Medulla oblongata (tissue), 1 donor: Measurements from ENCODE around the gene ANKRD13A.
A peak's percentile ranks its signal among the peaks of the same experiment; 100 is the strongest.
"Not testable (repeated sequence)": the region's sequence is repeated elsewhere in the genome, so short reads cannot be mapped to it uniquely, and the experiment has no call there.

Experiments used
- DNase-seq: peaks from one replicate; pipeline ENCODE4 v3.0.0-alpha.2; 2015; ENCODE audit errors: extremely low spot score

The ANKRD13A gene

DNA sequence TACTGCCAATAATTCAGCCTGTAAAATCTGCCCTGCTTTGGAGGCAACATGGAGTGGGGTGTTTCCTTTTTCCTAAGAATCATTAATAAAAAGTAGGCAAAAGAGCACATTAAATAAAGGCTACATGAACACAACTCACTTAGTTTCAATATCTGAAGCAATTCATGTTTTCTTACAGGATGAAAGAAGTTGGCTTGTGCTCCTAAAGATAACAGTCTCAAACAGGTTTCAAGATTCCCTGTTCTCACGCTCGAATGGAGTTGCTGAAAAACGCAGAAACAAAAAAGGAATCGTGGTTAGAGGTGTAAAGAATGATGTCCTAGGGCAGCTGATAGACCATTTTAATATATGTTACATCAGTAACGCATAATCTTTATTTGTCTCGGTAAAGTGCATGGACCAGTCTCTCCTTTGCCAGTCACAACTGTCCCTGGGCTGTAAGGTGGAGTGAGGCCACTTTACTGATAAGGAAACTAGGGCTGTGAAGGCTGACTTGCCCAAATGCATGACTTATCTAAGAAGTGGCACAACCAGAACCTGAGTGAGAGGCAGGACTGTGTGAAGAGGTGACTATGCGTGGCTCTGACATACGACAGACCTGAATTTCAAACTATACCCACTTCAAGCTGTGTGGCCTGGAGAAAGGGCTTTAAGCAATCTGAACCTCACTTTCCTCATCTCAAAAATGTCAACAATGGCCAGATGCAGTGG, 15.6 kb upstream of the ANKRD13A start:
- no peak for DNase-seq

DNA sequence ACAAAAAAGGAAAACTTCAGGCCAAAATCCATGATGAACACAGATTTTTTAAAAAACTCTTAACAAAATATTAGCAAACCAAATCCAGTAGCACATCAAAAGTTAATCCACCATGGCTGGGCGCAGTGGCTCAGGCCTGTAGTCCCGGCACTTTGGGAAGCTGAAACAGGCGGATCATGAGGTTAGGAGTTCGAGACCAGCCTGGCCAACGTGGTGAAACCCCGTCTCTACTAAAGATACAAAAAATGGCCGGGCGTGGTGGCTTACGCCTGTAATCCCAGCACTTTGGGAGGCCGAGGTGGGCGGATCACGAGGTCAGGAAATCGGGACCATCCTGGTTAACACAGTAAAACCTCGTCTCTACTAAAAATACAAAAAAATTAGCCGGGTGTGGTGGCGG, 13.0 kb upstream of the ANKRD13A start:
- DNase-seq, result not testable (repeated sequence)

DNA sequence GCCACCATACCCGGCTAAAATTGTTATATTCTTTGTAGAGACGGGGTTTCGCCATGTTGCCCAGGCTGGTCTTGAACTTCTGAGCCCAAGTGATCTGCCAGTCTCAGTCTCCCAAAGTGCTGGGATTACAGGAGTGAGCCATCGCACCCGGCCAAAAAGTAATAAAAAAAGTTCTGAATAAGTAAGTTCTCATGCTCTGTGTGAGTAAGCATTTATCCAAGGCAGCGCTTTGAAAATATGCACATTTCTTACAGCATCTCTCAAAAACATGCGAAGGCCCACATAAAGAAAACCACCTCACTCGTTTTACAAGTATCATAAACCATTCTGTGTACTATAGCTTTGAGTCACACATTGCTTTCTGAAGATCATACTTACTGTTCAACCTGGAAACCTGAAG, 11.6 kb upstream of the ANKRD13A start:
- no peak for DNase-seq

DNA sequence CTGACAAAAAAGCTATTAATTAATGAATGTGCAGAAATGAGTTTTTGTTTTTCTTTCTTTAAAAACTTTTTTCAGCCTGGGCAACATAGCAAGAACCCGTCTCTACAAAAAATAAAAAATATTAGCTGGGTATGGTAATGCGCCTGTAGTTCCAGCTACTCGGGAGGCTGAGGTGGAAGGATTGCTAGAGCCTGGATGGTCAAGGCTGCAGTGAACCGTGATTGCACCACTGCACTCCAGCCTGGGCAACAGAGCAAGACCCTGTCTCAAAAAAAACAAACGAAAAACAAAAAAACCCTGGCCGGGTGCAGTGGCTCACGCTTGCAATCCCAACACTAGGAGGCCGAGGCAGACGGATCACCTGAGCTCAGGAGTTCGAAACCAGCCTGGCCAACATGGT, 11.0 kb upstream of the ANKRD13A start:
- DNase-seq, result no peak

DNA sequence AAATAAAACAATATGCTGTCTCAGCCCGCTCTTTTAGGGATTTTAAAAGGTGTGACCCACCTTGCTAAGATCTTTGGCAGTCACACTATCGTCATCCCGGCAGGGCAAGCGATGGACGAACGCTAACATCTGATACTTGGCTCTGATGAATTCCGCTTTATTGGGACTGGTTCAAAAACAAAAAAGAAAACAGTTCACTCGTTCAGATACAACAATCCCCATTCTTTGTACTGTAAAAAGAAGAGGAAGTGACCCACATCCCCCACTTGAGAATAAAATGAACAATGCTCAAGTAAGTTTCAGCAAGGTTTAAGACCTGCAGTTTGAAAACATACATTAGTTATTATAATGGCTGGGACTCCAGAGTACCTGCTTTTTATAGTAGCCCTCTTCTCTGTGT, 10.3 kb upstream of the ANKRD13A start:
- no peak for DNase-seq

DNA sequence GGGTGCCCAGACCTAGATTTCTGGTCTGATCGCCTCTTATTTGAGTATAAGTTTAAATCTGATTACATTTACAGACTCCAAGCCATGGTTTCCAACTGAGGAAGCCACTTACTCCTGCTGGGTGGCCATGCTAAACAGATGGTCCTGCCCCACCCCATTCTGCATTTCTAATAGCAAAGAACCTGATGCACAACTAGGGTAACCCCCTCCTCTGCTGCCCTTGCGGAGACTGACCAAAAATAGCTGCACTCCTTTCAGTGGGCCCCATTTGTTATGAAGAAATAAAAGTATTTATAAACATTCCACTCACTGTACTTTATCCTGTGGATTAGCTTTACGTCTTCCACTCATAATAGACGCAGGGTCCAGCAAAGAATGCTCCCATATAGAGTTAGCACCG, 9.8 kb upstream of the ANKRD13A start:
- DNase-seq, result no peak

DNA sequence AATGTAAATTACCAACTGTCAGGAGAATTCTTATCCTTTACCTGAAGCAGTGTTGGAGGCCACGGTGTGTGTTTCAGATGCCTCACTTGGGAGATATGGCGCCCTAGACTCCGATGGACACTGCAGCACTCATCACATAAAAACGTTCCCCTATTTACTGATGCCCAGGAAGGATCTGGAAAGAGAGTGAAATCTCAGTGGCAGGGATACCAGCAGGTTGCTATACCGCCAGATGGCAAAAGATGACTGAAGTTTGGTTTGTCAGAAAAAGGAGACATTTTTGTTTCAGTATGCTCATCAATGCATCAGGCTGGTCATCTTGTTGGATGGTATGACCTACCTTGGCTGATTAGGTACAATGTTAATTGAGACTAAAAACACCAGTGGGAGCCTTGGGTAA, 7.6 kb upstream of the ANKRD13A start:
- no peak for DNase-seq

DNA sequence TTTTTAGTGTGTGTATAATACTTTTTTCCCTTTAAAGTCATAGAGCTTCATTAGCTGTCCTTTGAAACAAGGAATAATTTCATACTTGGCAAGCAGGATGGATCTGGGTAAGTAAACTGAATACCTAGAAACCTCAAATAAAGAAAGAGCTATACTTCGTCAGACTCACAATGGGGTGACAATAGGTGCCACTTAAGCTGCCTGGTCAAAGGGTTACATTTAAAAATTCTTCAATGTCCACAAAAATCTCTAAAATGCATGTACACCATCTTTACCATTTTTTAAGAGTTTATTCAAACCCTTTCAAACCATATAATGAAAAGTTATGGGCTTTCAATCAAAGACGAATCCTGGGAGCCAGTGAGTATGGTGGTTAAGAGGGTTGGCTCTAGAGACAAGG, 6.1 kb upstream of the ANKRD13A start:
- no peak for DNase-seq

DNA sequence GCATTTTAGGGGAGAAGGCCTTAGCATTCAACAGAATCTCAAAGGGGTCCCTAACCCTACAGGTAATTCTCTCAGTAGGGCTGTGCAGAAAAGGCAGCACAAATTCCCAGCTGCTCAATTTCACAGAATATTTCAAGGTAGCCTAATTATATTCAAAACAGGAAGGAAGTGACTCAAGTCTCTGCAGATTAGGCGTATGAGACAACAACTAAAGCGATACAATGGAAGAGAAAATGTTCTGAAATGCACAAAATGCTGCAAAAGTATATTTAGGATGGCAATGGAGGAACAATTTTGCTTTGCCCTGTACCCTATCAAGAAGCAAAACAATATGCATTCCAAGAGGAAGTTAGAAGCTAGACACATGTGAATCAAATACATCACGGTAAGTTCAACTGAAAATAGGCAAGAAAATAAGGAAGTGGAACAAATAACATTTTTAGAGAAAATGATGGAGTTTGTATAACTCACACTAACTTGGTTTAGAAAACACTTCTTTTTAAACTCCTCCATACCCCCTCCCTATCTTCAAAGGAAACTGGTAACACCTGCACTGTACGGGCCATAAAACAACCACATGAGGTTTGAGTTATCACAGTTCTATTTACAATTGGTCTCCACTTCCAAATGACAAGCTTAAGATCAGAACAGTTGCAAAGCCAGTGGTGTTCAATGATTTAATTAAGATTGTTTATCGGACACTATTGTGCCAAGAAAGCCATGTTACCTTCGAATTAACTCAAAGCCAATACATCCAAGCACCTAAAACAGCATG, 4.6 kb upstream of the ANKRD13A start:
- DNase-seq, result no peak

DNA sequence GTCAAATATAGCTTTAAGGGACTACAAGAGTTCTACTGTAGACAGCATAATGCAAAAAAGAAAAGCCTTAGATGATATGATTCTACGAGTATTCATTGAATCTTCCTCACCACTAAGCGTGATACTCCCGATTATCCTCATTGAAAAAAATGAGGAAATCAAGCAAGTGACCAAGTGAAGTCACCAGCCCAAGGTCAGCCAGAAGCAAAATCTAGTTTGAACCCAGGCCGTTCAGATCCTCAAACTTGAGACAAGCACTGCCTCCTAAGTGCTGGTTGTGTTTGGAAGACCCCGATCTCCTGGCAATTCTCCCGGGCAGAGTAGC, 3.9 kb upstream of the ANKRD13A start:
- no peak for DNase-seq

DNA sequence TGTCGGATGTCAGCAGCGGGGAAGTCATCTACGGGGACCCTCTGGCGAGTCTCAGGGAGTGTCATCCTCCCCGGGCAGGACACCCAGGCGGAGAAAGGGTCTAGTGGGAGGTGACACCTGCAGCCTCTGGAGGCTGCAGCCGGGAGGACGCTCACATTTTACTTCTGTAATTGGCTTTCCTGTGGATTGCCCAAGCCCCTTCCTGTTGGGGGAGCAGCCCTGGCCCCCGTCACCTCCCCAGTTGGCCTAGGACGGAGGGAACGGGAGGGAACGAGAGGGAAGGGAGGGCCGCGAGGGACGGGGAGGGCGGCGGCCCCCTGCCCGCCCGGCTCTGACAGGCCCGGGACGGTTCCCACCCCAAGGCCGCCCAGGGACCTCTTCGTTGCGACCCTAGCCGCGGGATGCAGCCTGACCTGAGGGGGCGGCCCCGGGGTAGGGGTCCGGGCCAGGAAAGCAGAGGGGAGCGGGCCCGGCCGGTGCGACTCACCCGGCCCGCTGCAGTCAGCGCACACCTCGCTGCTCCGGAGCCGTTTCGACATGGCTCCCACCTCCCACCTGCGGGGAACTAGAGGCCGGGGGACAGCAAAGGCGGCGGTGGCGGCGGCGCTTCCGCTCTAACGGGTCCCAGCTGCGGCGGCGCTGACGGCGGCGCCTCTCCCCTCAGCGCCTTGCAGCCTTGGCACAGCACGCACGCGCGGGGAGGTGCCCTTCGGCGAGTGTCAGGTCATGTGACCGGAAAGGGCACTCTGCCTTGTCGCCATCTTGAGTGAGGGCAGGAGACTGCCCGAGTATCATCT, 3.3 kb upstream of the ANKRD13A start, which contains the start of gene GIT2:
TSS of gene GIT2 (minus strand) at position 683 of the 797 bp plus-strand sequence. CDS start at position 539, 144 bp downstream.
- peak; percentile 98 for DNase-seq

DNA sequence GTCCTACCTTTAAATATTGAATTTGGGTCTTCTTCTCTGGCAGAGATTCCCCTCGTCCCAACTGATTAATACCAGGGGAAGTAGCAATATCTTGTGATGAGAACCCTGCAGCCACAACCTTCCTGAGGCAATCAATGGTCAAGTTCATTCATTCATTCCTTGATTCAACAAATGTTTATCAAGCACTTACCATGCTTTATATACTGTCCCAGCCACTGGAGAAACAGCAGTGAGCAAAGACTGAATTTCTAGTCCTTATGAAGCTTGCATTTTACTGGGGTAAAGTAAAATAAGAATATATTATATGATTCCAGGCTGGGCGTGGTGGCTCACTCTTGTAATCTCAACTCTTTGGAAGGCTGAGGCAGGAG, 2.8 kb upstream of the ANKRD13A start:
- no peak for DNase-seq

DNA sequence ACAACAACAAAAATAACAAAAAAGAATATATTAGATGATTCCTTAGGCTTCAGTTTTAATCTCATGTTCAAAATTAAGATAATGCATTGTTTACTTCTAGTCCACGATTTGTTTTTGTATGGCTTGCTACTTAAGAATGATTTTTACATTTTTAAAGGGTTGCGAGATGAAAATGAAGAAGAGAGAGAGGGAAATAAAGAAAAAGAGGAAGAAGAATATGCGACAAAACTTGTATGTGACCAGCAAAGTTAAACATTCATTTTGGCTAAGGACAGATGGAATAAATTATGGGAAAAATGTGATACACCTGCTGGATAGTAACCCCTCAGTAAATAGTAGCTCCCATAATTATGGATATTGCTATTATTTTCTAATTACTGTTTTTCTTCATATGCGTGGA, 1.8 kb upstream of the ANKRD13A start:
- DNase-seq, result no peak

DNA sequence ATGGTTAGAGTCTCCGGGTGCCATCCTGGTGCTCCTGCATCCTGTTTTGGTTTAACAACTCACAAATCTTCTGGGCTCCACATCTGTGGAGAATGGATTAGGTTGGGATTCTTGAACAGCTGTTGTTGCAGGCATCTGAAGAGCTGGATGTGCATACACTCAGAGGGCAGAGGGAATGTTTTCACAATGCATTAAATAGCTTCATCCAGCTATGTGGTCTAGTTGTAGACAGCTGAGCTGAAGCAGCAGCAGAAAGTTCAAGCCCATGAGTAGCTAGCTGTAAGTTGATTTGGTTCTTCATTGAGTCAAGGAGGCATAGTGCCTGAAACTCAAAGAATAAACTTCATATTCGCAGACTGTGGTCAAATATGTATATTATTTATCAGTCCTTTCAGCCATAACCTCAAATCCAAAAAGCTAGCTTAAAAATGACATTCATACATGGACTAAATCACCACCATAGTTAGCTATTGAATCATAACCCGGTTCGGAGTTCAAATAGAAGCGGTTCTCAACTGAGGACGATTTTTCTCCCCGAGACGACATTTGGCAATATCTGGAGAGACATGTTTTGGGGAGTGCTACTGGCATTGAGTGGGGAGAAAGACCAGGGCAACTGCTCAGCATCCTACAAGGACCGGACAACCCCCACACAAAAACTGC, 858 bp upstream of the ANKRD13A start:
- DNase-seq, result no peak

DNA sequence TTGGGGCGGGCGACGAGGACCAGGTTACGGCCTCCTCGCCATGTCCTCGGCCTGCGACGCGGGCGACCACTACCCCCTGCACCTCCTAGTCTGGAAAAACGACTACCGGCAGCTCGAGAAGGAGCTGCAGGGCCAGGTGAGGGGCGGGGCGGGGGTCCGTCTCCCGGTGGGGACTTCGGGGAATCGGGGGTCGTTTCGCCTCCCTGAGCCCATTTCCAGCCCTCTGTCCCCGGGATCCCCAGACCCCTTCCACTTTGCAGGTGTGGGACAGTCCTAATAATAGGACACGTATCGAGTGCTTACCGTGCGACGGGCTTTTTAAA, 380 bp downstream of the ANKRD13A start:
- no peak for DNase-seq

DNA sequence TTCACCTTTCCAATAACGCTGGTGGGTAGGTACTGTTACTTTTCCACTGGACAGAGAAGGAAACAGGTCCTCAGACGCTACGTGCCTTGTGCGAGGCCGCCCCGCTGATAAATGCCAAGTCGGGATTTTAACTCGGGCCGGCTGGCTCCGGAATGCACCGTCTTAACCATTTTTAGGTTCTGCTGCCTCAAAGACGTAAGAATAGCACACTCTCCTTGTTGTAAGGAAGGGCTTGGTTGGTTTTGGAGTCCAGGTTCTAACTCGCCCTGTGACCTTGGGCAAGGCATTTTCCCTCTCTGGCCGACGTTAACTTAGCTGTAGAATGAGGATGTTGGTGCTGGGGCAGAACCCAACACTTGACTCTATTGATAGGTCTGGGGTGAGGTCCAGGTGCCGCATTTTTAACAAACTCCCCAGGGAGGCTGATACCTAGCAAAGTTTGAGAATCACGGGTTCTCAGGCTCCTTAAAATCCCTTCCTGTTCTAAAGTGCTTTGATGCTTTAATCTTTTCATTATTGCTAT, 814 bp downstream of the ANKRD13A start:
- no peak for DNase-seq

DNA sequence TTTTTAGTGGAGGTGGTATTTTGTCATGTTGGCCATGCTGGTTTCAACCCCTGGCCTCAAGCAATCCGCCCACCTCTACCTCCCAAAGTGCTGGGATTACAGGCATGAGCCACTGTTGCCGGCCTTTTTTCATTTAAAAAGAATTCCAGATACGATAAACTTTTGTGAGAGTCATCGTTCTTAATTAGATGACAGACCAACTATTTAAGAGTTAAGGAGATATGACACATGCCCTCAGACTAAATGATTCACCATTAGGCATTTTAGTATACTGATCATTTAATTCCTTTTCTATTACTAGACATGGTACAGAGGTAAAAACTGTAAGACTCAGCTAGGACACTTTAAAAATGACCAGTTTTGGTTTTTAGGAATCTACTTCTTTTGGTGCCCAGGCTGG, 2.4 kb downstream of the ANKRD13A start:
- no peak for DNase-seq

DNA sequence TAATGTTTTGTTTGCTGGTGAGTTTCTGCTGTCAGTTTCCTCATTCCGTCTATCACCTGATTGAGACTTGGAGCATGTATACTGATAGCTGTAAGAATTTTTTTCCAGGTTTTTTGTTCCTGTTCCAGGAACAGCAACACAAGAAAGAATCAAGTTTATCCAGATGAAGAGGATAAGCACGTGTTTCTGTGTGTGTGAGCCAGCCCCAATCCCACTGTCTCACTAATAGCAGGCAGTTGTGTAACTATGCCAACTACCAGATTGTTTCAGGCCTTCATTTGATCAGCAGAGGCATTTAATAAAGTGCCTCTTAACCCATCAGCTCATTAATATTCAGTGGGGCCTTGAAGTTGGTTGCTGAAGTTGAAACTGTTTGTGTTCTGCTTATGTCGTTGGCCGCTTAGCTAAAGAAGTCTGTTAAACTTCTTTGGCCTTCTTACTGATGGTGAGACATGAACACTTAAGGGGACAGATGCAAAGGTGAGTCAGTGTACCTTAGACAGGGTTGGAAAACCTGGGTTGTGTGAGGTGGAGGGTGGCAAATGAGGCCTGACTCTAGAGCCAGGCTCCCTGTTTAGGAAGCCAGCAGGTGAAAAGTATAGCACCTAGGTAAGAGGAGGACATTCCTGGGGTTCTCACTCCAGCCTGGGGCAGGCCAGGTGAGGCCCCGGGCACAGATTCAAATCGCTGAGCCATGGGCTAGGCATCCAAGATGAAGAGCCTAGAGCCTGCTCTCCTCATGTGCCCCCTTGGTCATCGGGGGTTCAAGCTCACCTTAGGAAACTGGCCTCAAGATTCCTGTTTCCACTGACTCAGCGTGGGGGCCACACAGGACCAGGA, 3.7 kb downstream of the ANKRD13A start:
- DNase-seq, result no peak

DNA sequence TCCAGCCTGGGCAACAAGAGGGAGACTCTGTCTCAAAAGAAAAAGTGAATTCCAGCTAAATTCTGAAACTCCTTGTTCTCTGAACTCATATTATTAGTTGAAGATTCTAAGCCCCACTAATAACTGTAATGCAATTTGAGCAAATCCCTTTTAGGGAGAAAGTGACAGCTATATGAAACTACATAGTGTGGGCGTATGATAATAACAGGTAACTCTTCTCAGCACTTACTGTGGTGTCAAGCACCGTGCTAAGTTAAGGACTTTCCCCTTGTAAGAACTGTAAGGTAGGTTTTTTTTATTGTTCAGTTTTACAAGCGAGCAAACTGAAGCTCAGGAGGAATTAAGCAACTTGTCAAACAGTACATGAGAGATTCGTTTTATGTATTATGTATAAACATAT, 5.4 kb downstream of the ANKRD13A start:
- DNase-seq, result no peak

DNA sequence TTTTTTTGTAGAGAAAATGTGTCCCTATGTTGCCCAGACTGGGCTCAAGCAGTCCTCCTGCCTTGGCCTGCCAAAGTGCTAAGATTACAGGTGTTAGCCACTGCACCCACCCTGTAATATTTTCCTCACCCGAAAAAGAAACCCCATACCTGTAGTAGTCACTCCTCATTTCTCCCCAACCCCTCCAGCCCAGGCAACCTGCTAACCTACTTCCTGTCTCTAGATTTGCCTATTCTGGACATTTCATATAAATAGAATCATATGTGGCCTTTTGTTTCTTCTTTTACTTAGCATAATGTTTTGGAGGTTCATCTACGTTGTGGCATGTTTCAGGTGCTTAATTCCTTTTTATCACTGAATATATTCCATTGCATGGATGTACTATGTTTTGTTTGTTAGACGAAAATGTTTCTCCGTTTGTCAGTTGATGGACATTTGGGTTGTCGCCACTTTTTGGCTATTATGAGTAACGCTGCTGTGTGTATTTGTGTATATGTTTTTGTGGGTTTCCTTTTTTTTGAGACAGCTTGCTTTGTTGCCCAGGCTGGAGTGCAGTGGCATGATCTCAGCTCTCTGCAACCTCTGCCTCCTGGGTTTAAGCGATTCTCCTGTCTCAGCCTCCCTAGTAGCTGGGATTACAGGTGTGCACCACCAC, 6.2 kb downstream of the ANKRD13A start:
- DNase-seq, result no peak

DNA sequence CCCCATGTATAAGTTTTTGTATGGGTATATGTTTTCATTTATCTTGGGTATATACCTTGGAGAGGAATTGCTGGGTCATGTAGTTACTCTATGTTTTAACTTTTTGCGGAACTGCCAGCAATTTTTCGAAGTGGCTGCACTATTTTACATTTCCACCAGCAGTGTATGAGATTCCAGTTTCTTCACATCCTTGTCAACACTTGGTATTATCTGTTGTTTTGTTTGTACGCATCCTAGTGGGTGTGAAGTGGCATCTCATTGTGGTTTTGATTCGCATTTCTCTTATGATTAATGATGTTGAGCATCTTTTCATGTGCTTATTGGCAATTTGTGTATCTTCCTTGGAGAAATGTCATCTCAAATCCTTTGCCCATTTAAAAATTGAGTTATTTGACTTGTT, 6.9 kb downstream of the ANKRD13A start:
- no peak for DNase-seq
